Liver (tissue), 2 donors: ENCODE data around the gene JAZF1.

Experiments used
- FOXA1 ChIP-seq: IDR thresholded peaks from 2 replicates; pipeline ENCODE4 v1.6.1; 2016; ENCODE audit warnings: antibody characterized with exemption
- TF ChIP-seq, protein P1 (sequence below): fragments of 150-350 bp; IDR thresholded peaks from 2 replicates; pipeline ENCODE4 v1.5.1; 2017; ENCODE audit warnings: improper control_type of control experiment, low read depth, low read length; ENCODE audit not compliant: missing input control
- TF ChIP-seq, protein P2 (sequence below): IDR thresholded peaks from 2 replicates; pipeline ENCODE4 v1.6.1; 2016; ENCODE audit warnings: antibody characterized with exemption
- donor health status: healthy.

DNA sequence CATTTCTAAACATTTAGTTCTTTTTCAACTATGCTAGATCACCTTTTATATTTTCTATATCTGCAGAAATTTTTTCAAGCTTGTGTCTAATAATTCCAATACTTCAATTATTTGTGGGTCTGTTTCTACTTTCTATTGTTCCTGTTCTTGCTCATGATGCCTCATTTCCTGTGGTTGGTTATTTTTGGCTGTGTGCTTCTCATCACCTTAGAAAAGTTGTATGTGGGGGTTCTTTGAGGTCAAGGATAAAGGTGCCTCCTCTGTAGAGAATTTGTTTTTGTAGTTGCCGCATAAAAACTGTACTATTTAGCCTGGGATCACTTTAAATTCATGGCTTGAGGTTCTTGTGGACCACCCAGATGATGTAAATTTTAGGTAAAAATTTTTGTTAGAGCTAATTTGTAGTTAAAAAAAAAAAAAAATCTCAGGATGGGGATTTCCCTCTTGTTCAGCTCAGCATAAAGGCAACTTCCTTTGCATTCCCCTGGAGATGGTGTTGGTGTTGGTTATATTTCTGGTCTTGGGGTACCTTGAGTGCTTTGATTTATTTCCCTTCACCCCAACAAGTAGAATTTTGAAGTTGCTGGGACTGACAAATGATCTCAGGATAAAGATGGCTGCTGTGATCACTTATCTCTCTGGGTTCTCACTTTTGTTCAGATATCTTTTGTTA, 27.0 kb upstream of the JAZF1 start:
- TF ChIP-seq, protein P1, sequence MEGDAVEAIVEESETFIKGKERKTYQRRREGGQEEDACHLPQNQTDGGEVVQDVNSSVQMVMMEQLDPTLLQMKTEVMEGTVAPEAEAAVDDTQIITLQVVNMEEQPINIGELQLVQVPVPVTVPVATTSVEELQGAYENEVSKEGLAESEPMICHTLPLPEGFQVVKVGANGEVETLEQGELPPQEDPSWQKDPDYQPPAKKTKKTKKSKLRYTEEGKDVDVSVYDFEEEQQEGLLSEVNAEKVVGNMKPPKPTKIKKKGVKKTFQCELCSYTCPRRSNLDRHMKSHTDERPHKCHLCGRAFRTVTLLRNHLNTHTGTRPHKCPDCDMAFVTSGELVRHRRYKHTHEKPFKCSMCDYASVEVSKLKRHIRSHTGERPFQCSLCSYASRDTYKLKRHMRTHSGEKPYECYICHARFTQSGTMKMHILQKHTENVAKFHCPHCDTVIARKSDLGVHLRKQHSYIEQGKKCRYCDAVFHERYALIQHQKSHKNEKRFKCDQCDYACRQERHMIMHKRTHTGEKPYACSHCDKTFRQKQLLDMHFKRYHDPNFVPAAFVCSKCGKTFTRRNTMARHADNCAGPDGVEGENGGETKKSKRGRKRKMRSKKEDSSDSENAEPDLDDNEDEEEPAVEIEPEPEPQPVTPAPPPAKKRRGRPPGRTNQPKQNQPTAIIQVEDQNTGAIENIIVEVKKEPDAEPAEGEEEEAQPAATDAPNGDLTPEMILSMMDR = no peak
- TF ChIP-seq FOXA1 = no peak
- TF ChIP-seq, protein P2, sequence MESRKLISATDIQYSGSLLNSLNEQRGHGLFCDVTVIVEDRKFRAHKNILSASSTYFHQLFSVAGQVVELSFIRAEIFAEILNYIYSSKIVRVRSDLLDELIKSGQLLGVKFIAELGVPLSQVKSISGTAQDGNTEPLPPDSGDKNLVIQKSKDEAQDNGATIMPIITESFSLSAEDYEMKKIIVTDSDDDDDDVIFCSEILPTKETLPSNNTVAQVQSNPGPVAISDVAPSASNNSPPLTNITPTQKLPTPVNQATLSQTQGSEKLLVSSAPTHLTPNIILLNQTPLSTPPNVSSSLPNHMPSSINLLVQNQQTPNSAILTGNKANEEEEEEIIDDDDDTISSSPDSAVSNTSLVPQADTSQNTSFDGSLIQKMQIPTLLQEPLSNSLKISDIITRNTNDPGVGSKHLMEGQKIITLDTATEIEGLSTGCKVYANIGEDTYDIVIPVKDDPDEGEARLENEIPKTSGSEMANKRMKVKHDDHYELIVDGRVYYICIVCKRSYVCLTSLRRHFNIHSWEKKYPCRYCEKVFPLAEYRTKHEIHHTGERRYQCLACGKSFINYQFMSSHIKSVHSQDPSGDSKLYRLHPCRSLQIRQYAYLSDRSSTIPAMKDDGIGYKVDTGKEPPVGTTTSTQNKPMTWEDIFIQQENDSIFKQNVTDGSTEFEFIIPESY = no peak
